ENCODE data around the gene FMNL1. TPM values are rescaled to one million over a fixed set of nuclear protein-coding genes. Genes with fewer than 3 reads are reported as not detected.

Gene FMNL1
- 1 to 10 TPM; 5.2 to 6.7 TPM for total RNA-seq

DNA sequence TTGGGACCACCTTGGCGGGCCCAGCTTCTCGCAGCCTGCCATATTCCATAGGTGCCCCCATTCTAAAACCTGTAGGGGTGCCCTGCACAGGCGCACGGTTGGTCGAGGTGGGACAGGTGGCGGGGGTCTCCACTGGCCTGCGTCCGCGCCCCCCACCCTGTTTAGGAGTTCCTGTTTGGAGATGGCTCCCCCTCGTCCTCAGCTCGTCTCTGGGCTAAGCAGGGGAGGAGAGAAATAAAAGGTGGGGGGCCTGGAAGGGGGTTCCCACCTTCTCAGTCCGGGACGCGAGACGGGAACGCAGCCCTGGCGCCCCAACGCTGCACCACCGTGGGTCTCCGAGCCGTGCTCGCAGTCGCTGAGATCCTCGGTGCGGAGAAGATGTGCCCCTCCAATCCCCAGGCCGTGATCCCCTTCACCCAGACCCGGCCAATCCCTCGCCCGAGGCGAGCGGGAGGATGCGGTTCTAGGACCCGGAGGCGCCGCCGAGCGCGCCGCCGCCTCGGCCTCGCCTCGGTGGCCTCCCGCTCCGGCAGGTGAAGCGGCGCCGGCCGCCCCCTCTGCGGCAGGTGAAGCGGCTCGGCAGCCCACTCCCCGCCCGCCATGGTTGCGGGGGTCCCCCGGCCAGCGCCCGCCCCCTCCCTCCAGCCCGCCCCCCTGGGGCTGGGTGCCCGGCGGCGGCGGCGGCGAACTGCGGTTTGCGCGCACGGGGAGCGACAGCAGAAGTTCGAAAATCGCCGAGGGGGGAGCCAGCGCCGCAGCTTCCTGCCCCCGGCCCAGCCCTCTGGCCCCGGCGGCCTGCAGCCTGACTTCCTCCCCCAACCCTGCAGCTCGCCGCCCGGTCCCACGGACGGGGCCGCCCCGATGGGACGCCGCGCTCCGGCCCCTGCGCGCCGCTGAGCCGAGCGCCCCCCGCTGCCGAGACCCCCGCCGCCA is at the start of gene FMNL1:
FMNL1 (plus strand) TSS at position 805 of the 933 bp plus-strand sequence. CDS start 240 bp downstream, outside the sequence.

GRCh38 chr17:45261577-45262515 is 40.2 kb downstream of the FMNL1 start, which contains the start of gene SPATA32:
TSS of gene SPATA32 (minus strand) at chr17:45262094. CDS start at chr17:45262016, 78 bp downstream.

Other genes with a start within 250 kb of the FMNL1 start
- 10 to 100 TPM; 29.3 to 46.0 TPM for gene DCAKD, start 170.3 kb upstream of the FMNL1 start, total RNA-seq
- 100 to 1,000 TPM in 1 of 2 donors, 10 to 100 TPM in 1; 80.9 to 100 TPM for gene NMT1, start 160.6 kb upstream of the FMNL1 start, total RNA-seq
- 10 to 100 TPM; 15.8 to 27.6 TPM for gene PLCD3, start 89.4 kb upstream of the FMNL1 start, total RNA-seq
- gene ACBD4, start 86.2 kb upstream of the FMNL1 start, total RNA-seq: 10 to 100 TPM in 1 of 2 donors, 1 to 10 TPM in 1; 5.0 to 11.4 TPM
- gene HEXIM1, start 73.4 kb upstream of the FMNL1 start, total RNA-seq: 10 to 100 TPM; 12.0 to 14.0 TPM
- gene HEXIM2, start 60.0 kb upstream of the FMNL1 start, total RNA-seq: 10 to 100 TPM; 11.7 to 13.4 TPM
- not detected for gene SPATA32, start 40.2 kb downstream of the FMNL1 start, total RNA-seq
- gene MAP3K14, start 95.1 kb downstream of the FMNL1 start, total RNA-seq: 1 to 10 TPM; 2.1 to 2.3 TPM
- gene ARHGAP27, start 211.0 kb downstream of the FMNL1 start, total RNA-seq: 1 to 10 TPM; 2.4 to 4.3 TPM